Neural progenitor cell (in vitro differentiated cells): Measurements from ENCODE around the gene PARP11. TPM values are rescaled to one million over a fixed set of nuclear protein-coding genes. Genes with fewer than 3 reads are reported as not detected.

Experiments used
- DNase-seq: peaks from one replicate; pipeline ENCODE4 v3.0.0-alpha.2; 2016; ENCODE audit warnings: low spot score
- H2AFZ ChIP-seq: fragments of 200-600 bp; sonication (generic); replicated peaks from 2 replicates; pipeline ENCODE4 v1.6.1; 2016; ENCODE audit warnings: antibody characterized with exemption
- H3F3A ChIP-seq: fragments of 200-600 bp; sonication (generic); 2 replicates; pipeline ENCODE4 v1.6.1; 2016; ENCODE audit warnings: antibody characterized with exemption, low read depth
- H3K27ac ChIP-seq: fragments of 200-600 bp; sonication (generic); 2 replicates; pipeline ENCODE4 v1.5.1; 2016; ENCODE audit warnings: mild to moderate bottlenecking
- H3K27me3 ChIP-seq: fragments of 200-600 bp; sonication (generic); 2 replicates; pipeline ENCODE4 v1.6.1; 2016; ENCODE audit warnings: mild to moderate bottlenecking, moderate library complexity
- H3K36me3 ChIP-seq: fragments of 200-600 bp; sonication (generic); 2 replicates; pipeline ENCODE4 v1.5.1; 2016
- H3K4me1 ChIP-seq: fragments of 200-600 bp; sonication (generic); 2 replicates; pipeline ENCODE4 v1.6.1; 2016; ENCODE audit warnings: mixed run types
- H3K4me2 ChIP-seq: fragments of 200-600 bp; sonication (generic); 2 replicates; pipeline ENCODE4 v1.6.1; 2016
- H3K4me3 ChIP-seq: fragments of 200-600 bp; sonication (generic); 2 replicates; pipeline ENCODE4 v1.5.1; 2016
- H3K79me2 ChIP-seq: fragments of 200-600 bp; sonication (generic); 2 replicates; pipeline ENCODE4 v1.6.1; 2016; ENCODE audit warnings: low read depth
- H3K9ac ChIP-seq: fragments of 200-600 bp; sonication (generic); 2 replicates; pipeline ENCODE4 v1.6.1; 2016
- H3K9me3 ChIP-seq: fragments of 200-600 bp; sonication (generic); 2 replicates; pipeline ENCODE4 v1.5.1; 2016; ENCODE audit warnings: low read depth
- H4K20me1 ChIP-seq: fragments of 200-600 bp; sonication (generic); 2 replicates; pipeline ENCODE4 v1.6.1; 2016; ENCODE audit warnings: low read depth
- H3K27ac Mint-ChIP-seq: 3 replicates; pipeline ENCODE4 v1.8.0; 2021; ENCODE audit warnings: mixed read lengths
- H3K27me3 Mint-ChIP-seq: 2 replicates; pipeline ENCODE4 v1.8.0; 2022; ENCODE audit warnings: low read depth, mild to moderate bottlenecking, inconsistent platforms, moderate library complexity, mixed read lengths; ENCODE audit not compliant: insufficient read depth
- H3K36me3 Mint-ChIP-seq: 3 replicates; pipeline ENCODE4 v1.8.0; 2021; ENCODE audit warnings: mixed read lengths
- H3K4me1 Mint-ChIP-seq: 3 replicates; pipeline ENCODE4 v1.8.0; 2021; ENCODE audit warnings: mixed read lengths
- H3K4me3 Mint-ChIP-seq: 3 replicates; pipeline ENCODE4 v1.8.0; 2021; ENCODE audit warnings: mild to moderate bottlenecking, moderate library complexity, mixed read lengths
- H3K9me3 Mint-ChIP-seq: 3 replicates; pipeline ENCODE4 v1.8.0; 2020; ENCODE audit warnings: mixed read lengths
- EZH2 ChIP-seq: fragments of 200-600 bp; sonication (generic); IDR thresholded peaks from 2 replicates; pipeline ENCODE4 v1.6.1; 2017; ENCODE audit warnings: antibody characterized with exemption, mild to moderate bottlenecking, moderate library complexity
- EZH2phosphoT487 ChIP-seq: fragments of 200-600 bp; sonication (generic); IDR thresholded peaks from 2 replicates; pipeline ENCODE4 v1.6.1; 2017; ENCODE audit warnings: antibody characterized with exemption
- total RNA-seq: library from RNA; depleted of rRNA; stranded (reverse); fragments of >200 nt; gene quantifications from 2 replicates; pipeline ENCODE4 v1.2.3, GENCODE V29; 2015; ENCODE audit warnings: low replicate concordance
- TF ChIP-seq, protein P1 (sequence below): fragments of 200-600 bp; sonication (generic); IDR thresholded peaks from 2 replicates; pipeline ENCODE4 v1.5.1; 2017; ENCODE audit warnings: antibody characterized with exemption, mild to moderate bottlenecking

Gene PARP11
- total RNA-seq, 1 donor from 2014 or later, result 12.2 TPM

- H3K79me2 ChIP-seq, result no peaks in the 10 kb centered on the region
- no peak overlapping the region for H3K27ac ChIP-seq
- Mint-ChIP-seq H3K27ac (no peak overlapping the region), H3K27me3 (peaks cover 3% of the 10 kb centered on the region), H3K36me3 (no peaks in the 10 kb centered on the region), H3K9me3 (peaks cover 2% of the 10 kb centered on the region), H3K4me3 (no peak overlapping the region), H3K4me1 (no peaks in the 10 kb centered on the region)
- no peaks in the 10 kb centered on the region for H3F3A ChIP-seq
- TF ChIP-seq EZH2 (no peak), EZH2phosphoT487 (no peak)
- TF ChIP-seq, protein P1, sequence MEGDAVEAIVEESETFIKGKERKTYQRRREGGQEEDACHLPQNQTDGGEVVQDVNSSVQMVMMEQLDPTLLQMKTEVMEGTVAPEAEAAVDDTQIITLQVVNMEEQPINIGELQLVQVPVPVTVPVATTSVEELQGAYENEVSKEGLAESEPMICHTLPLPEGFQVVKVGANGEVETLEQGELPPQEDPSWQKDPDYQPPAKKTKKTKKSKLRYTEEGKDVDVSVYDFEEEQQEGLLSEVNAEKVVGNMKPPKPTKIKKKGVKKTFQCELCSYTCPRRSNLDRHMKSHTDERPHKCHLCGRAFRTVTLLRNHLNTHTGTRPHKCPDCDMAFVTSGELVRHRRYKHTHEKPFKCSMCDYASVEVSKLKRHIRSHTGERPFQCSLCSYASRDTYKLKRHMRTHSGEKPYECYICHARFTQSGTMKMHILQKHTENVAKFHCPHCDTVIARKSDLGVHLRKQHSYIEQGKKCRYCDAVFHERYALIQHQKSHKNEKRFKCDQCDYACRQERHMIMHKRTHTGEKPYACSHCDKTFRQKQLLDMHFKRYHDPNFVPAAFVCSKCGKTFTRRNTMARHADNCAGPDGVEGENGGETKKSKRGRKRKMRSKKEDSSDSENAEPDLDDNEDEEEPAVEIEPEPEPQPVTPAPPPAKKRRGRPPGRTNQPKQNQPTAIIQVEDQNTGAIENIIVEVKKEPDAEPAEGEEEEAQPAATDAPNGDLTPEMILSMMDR, result no peak
- no peak for DNase-seq
- no peaks in the 10 kb centered on the region for H3K9me3 ChIP-seq
- no peak overlapping the region for H3K9ac ChIP-seq
- H3K4me3 ChIP-seq, result no peak overlapping the region
- H3K4me2 ChIP-seq, result no peak overlapping the region
- no peaks in the 10 kb centered on the region for H3K36me3 ChIP-seq
- no peaks in the 10 kb centered on the region for H4K20me1 ChIP-seq
- no peak overlapping the region for H2AFZ ChIP-seq
- H3K4me1 ChIP-seq, result no peaks in the 10 kb centered on the region
- H3K27me3 ChIP-seq, result no peaks in the 10 kb centered on the region
Observed at GRCh38 chr12:3768911-3769447, 104.2 kb downstream of the PARP11 start.

GRCh38 chr12:3761116-3761735 is 112.0 kb downstream of the PARP11 start:
- Histone ChIP-seq H3K4me2 (no peak overlapping the region), H3K9ac (no peak overlapping the region), H3K4me1 (no peaks in the 10 kb centered on the region), H3K36me3 (no peaks in the 10 kb centered on the region), H3F3A (no peaks in the 10 kb centered on the region), H3K79me2 (no peaks in the 10 kb centered on the region), H4K20me1 (no peaks in the 10 kb centered on the region), H3K27me3 (no peaks in the 10 kb centered on the region), H3K27ac (no peak overlapping the region), H2AFZ (no peak overlapping the region), H3K4me3 (no peak overlapping the region), H3K9me3 (no peaks in the 10 kb centered on the region)
- Mint-ChIP-seq H3K9me3 (peaks cover 2% of the 10 kb centered on the region), H3K27ac (no peak overlapping the region), H3K4me1 (peaks cover 7% of the 10 kb centered on the region), H3K36me3 (no peaks in the 10 kb centered on the region), H3K4me3 (no peak overlapping the region), H3K27me3 (peaks cover 3% of the 10 kb centered on the region)
- no peak for TF ChIP-seq EZH2phosphoT487
- no peak for DNase-seq

GRCh38 chr12:3759878-3760277 is 113.3 kb downstream of the PARP11 start:
- no peaks in the 10 kb centered on the region for H3K36me3 Mint-ChIP-seq
- H3K4me3 Mint-ChIP-seq, result no peak overlapping the region
- no peak overlapping the region for H2AFZ ChIP-seq
- H3F3A ChIP-seq, result no peaks in the 10 kb centered on the region
- no peak overlapping the region for H3K4me2 ChIP-seq
- H3K4me1 ChIP-seq, result no peaks in the 10 kb centered on the region
- H3K9me3 ChIP-seq, result no peaks in the 10 kb centered on the region
- TF ChIP-seq EZH2 (no peak), EZH2phosphoT487 (no peak)
- TF ChIP-seq, protein P1, result no peak
- no peak overlapping the region for H3K27ac ChIP-seq
- H3K79me2 ChIP-seq, result no peaks in the 10 kb centered on the region
- peaks cover 2% of the 10 kb centered on the region for H3K9me3 Mint-ChIP-seq
- no peaks in the 10 kb centered on the region for H3K27me3 ChIP-seq
- H3K9ac ChIP-seq, result no peak overlapping the region
- H3K27ac Mint-ChIP-seq, result no peak overlapping the region
- H3K27me3 Mint-ChIP-seq, result peaks cover 6% of the 10 kb centered on the region
- H3K4me3 ChIP-seq, result no peak overlapping the region
- peaks cover 7% of the 10 kb centered on the region for H3K4me1 Mint-ChIP-seq
- no peak for DNase-seq
- H3K36me3 ChIP-seq, result no peaks in the 10 kb centered on the region
- no peaks in the 10 kb centered on the region for H4K20me1 ChIP-seq

Other genes starting within 250 kb of the PARP11 start
- 0.06 and 1.1 TPM in 2 replicates for gene CRACR2A, start 120.3 kb downstream of the PARP11 start, total RNA-seq